ENCODE data around the gene PROCA1.
"Not testable (repeated sequence)": the region's sequence is repeated elsewhere in the genome, so short reads cannot be mapped to it uniquely, and the experiment has no call there.

Gene PROCA1

DNA sequence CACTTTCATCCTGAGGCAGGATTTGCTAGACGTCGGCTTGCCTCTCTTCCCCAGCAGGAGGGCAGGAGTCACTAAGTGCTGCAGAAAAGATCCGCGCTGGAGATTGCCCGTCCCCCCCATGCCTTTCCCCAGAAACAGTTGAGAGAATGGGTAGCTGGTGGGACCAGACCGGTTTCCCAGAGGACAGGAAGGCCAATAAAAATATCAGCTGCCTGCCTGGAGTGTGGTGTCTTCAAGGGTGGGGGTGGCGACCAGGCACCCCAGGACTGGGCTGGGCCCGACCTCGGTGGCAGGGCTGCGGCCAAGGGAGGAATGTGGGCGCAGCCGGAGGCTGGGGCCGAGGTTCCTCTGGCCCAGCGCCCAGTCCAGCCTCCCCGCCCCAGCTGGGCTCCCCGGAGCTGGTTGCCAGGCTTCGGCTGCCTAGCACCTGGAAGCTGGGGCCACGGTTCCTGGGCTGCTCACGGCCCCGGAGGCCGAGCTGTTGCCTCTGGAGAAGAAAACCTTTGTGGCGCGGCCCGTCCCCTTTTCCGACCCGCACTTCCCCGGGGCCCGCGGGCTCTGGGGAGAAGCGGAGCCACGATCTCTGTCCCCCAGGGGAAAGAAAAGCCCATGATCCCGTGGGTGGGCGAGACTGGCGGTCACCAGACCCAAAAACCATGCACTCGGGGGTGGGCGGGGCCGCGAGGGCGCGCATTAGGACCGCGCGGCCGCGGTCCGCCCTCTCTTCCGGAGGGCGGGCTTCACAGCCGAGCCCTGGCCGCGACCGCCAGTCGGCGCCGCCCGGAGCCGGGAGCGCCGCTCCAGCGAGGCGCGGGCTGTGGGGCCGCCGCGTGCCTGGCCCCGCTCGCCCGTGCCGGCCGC lies 31.8 kb upstream of the PROCA1 start, which contains the start of gene TRAF4:
TSS of gene TRAF4 (plus strand) at position 769 of the 861 bp plus-strand sequence. CDS start 102 bp downstream, outside the sequence.
- DNase-seq = peak; percentile 82

DNA sequence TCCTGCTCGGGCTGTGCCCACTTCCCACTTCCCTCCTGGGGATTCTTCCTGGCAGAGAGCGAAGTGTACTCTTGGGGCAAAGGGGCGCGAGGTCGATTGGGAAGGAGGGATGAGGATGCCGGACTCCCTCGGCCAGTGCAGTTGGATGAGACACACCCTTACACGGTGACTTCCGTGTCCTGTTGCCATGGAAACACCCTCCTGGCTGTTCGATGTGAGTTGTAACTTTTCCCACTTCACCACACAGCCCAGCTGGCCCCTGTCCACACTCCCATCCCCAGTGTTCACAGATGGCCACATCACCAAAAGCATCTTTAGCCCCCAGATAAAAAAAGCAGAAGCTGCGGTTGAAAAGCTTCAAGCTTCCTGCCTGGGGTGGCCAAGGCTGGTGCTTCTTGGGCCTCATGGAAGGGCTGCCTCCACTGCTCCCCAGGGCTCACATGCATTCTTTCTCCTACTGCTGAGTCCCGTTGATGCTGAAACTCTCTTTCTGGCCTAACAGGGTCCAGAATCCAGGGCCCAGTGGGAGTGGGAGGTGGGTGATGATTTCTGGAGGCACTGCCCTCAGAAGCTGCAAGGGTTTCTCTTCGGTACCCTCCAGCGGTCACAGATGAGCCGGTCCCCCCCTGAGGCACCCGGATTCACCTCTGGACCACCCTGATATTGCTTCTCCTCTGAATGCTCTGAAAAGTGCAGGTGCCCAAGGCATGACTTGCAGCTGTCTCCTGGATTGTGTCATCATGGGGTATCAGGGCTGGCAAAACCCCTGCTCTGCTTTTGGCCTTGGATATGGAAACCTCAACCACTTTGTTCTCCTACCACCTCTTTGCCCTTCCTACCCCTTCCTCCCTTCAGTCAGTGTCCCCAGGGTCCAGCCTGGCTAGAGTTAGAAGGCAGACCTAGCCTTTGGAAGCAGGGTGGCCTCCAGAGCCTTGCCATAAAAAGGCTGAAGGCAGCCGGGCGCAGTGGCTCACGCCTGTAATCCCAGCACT lies 30.0 kb upstream of the PROCA1 start:
- no peak for DNase-seq

DNA sequence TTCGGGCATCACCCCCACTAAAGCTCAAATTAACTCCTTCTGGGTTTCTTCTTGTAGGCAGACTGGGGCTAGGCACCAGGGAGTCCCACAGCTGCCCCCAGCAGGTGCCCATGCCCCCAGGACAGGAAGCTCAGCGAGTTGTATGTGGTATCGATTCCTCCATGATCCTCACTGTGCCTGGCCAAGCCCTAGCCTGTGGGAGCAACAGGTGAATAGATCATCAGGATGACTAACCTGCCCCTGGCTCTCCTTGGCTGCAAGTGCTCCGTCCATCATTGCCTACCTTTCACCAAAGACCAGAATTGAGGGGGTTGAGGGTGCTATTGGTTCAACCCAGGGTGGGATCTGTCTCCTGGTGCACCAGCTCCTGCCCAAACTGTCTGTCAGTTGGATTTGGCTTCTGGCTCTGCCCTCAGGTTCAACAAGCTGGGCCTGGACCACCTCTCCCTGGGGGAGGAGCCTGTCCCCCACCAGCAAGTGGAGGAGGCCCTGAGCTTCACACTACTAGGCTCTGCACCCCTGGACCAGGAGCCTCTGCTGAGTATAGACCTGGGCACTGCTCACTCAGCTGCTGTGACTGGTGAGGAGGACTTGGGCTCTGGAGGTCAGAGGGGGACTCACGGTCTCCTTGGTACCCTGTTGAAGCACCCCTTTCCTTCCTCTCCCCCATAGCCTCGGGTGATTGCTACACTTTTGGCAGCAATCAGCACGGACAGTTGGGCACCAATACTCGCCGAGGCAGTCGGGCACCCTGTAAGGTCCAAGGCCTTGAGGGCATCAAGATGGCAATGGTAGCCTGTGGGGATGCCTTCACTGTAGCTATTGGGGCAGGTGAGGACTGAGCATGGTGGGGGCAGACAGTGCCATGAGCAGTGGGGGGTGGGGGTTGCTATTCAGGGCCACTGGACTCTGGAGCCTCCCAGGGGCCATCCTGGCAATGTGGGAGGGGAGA lies 29.0 kb upstream of the PROCA1 start:
- no peak for DNase-seq

DNA sequence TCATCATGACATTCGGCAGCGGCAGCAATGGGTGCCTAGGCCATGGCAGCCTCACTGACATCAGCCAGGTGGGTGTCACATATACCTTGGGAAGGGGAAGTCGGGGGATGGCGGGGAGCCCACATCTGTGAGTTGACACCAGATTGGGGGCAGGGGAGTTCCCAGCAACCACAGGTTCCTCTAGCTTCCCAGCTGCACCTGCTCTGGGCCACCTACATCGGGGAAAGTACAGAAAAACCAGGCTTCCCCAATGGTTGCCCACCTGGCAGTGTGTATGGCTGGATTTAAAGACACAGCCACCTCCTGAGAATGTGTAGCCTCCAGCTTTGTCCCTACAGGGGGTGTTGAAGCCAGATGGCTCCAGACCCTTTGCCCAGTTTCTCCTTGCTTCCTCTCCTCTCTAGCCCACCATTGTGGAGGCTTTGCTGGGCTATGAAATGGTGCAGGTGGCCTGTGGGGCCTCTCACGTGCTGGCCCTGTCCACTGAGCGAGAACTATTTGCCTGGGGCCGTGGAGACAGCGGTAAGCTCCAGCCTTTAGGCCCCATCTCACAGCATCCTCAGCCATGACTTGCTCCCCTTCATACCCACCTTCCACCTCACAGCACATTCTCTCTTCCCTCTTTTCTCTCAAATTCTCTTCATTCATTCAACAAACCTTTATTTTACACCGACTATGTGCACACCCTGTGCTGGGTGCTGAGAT lies 27.1 kb upstream of the PROCA1 start:
- DNase-seq = peak; percentile 74

DNA sequence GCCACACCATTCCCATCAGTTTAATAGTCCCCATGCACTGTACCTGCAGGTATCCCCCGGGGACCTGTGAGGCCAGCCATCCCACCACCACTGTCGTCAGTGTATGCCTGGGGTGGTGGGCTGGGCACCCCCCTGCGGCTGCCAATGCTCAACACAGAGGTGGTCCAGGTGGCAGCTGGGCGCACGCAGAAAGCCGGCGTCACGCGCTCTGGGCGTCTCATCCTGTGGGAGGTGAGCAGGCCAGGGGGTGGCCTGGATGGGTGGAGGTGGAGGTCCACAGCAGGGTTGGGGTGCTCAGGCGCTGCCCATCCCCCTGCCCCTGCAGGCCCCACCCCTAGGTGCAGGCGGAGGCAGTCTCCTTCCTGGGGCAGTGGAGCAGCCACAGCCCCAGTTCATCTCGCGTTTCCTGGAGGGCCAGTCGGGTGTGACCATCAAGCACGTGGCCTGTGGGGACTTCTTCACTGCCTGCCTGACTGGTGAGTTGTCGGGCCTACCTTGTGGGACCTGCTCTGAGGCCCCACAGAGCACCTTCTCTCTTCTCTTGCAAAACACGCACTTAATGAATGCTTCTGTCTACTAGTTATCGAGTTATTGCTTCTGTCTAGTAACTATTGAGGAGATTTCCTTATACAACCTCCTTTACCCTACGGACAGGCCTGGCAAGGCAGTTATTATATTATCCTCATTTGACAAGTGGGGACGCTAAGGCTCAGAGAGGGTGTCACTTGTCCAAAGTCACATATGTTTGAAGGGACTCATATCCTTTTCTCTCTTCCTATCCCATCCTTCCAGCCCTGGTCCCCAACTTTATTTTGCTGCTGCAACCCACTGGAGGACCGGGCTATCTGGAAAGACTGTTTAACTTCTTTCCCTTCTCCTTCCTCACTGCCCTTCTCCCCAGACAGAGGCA lies 26.3 kb upstream of the PROCA1 start:
- no peak for DNase-seq

DNA sequence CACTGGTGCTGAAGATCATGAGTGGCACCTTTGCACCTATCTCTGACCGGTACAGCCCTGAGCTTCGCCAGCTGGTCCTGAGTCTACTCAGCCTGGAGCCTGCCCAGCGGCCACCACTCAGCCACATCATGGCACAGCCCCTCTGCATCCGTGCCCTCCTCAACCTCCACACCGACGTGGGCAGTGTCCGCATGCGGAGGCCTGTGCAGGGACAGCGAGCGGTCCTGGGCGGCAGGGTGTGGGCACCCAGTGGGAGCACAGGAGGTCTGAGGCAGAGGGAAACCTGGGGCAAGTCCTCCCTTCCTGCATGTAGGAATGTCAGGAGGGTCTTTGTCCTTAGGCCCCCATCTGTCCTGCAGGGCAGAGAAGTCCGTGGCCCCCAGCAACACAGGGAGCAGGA lies 25.6 kb upstream of the PROCA1 start:
- DNase-seq = no peak

DNA sequence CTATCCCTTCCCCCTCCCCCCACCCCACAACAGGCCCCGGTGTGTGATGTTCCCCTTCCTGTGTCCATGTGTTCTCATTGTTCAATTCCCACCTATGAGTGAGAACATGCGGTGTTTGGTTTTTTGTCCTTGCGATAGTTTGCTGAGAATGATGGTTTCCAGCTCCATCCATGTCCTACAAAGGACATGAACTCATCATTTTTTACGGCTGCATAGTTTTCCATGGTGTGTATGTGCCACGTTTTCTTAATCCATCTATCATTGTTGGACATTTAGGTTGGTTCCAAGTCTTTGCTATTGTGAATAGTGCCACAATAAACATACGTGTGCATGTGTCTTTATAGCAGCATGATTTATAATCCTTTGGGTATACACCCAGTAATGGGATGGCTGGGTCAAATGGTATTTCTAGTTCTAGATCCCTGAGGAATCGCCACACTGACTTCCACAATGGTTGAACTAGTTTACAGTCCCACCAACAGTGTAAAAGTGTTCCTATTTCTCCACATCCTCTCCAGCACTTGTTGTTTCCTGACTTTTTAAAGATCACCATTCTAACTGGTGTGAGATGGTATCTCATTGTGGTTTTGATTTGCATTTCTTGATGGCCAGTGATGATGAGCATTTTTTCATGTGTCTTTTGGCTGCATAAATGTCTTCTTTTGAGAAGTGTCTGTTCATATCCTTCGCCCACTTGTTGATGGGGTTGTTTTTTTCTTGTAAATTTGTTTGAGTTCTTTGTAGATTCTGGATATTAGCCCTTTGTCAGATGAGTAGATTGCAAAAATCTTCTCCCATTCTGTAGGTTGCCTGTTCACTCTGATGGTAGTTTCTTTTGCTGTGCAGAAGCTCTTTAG lies 24.5 kb upstream of the PROCA1 start:
- DNase-seq = not testable (repeated sequence)

DNA sequence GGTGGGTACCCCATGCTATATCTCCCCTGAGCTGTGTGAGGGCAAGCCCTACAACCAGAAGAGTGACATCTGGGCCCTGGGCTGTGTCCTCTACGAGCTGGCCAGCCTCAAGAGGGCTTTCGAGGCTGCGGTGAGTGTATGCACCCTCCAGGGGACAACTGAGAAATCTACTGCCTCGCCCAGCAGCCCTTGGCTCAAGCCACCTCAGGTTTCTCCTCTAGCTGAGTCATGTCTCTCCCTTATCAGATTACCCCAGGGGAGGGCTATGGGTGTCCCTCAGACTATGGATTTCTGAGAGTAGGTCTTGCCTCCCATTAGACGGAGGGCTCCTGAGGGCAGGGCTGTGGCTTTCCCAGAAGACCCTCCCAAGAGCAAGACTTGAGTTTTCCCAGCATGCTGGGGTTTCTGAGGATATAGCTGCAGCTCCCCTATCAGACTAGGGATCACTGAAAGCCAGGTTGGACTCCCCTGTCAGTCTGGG lies 23.6 kb upstream of the PROCA1 start:
- no peak for DNase-seq

DNA sequence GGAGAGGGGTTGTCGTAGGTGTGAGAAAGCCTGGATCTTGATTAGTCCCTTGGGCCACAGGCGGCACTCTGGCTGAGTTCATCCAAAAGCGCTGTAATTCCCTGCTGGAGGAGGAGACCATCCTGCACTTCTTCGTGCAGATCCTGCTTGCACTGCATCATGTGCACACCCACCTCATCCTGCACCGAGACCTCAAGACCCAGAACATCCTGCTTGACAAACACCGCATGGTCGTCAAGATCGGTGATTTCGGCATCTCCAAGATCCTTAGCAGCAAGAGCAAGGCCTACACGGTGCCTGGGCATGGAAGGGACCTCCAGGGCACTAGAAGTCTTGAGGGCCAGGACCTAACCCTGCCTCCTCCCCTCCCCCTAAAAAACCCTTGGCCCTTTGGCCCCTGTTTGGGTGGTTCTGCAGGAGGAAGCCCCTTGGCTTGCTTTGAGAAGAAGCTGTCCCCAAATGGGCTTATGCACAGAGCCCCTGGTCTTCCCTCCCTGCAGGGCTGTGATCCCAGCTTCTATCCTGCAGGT lies 23.1 kb upstream of the PROCA1 start:
- no peak for DNase-seq

DNA sequence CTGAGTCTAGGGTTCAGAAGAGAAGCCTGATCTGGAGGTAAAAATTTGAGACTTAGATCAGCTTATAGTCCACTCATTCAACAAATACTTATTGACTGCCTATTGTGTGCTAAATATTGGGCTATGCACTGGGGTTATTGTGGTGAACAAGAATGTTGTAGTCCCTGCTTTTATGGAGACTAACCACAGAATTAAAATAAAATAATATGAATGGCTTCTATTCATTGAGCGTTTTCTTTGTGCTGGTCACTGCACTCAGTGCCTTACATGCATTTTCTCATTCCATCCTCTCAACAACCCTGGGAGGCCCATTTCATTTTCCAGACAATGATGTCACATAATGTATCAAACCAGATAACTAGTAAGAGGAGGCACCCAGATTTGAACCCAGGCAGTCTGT lies 21.7 kb upstream of the PROCA1 start:
- no peak for DNase-seq

DNA sequence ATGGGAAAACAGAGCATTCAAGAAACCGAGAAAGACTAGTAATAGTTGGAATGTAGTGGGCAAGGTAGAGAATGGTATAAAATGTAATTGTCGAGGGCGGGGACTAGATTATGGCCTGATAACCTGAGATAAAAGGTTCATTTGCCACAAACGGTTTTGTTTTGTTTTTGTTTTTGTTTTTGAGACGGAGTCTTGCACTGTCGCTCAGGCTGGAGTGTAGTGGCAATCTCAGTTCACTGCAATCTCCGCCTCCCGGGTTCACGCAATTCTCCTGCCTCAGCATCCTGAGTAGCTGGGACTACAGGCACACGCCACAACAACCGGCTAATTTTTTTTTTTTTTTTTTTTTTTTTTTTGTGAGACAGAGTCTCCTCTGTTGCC lies 18.3 kb upstream of the PROCA1 start:
- no peak for DNase-seq

DNA sequence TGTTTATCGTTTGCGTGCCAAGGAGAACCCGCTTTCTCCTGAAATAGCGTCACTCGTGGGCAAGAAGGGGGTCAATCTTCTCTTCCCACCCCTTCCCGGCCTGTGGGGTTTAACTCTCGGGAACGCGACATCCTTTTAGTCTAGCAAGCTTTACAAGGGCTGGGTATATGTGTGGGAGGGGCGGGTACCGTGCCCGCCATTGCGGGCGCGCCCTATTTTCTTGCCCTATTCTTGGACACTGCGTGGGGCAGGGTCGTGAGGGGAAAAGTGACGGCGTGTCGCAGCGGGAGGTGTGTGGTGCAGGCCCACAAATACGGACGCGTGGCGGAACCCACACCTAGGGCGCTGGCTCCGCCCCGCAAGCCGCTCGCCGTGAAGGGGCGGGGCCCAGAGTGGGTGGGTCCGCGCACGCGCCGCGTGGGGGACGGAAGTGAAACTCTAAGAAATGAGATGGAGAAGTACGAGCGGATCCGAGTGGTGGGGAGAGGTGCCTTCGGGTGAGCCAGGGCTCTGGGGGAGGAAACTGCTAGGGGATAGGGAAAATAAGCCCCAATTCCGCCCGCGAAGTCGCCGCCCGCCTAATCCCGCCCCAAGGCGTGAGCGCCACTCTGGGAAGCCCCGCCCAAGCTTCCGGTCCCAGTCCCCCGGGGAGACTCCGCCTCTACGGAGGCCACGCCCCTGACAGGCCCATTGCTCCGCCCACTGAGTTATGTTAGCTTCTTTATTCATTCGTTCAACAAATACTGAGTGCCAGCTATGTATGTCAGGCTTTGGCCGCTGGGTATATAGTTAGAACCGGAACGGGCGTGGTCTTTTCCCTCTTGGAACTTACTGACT lies 16.9 kb upstream of the PROCA1 start, which contains the start of gene NEK8:
TSS of gene NEK8 (plus strand) at position 425 of the 837 bp plus-strand sequence. CDS start at position 451, 26 bp downstream.
- DNase-seq = peak; percentile 97

DNA sequence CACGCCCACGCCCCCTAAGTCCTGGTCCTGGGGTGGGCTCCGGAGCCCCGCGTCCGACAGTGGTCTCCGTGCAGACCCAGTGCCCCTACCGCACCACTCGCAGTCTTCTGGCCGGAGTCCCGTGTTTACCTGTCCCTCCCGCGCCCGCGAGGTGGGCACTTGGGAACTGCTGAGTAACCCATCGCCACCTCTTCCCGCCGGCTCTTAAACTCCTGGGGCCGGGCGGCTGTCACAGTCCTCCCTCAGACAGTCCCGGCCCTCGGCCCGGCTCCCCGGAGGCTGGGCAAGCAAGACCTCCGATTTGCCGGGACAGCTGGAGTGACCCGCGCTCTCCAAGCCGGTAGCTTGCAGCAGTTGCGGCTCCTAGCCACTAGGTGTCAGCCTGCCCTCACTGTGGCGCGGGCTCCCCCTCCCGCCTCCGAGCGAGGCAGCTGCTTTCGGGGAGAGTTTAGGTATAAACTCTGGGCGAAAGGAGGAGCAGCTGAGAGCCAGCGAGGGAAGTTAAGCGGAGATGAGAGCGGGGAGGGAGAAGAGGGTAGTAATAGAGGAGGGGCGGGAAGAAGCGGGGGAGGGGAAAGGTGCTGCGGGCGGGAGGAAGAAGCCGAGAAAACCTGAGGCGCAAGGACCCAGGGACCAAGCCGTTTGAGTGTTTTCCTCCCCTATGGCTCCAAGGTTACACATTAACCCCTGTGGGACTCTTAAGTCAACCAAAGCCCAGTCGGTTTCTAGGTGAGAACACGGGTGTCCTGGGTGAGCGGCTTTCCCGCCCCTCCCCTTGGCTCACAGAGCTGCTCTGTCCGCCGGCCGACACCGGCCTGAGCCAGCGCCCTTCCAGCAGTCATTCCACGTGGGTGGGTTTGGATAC lies 15.2 kb upstream of the PROCA1 start:
- peak; percentile 91 for DNase-seq

DNA sequence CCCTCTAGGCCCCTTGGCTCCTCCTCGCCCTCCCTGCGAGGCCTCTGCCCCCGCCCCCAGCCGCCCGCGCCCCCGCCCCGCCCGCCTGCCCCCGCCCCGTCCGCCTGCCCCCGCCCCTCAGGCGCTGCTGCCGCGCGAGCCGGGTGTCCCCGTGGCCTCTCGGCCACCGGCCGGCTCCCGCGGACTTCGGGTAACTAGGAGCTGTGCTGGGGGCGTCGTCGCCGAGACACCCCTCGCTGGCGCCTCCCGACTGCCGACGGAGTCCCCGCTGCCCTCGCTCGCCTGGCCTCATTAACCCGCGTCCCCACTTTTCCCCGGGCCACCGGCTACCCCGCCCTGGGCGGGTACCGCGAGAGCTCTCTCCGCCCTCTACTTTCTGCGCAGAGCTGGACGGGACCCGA lies 14.5 kb upstream of the PROCA1 start, which contains the start of gene TLCD1:
TSS of gene TLCD1 (minus strand) at position 8 of the 401 bp plus-strand sequence. CDS start 136 bp downstream, outside the sequence.
- DNase-seq = peak; percentile 82

DNA sequence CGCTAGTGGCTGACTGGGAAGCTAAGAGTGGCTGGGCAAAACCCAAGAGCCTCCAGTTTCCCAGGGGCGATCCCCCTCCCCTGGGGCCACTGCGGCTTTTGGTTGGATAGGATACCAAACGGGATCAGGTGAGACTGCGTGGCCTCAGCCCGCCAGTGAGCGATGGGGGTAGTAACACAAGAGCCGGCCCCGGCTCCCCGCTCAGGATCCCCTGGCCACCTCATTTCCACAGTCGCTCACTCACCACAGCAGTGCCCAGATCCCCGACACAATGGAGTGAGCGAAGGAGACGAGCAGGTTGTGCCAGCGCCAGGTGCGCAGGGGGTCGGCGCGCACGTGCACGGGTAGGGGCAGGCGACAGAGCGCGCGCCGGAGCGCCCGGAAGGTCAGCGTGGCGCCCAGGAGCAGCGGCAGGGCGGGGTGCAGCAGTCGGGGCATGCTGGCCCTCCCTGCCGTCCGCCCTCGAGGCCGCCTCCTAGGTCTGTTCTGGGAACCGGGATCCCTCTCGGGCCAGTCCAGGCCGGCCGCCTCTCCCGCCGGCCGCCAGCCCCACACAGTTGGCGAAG lies 14.1 kb upstream of the PROCA1 start:
- DNase-seq = peak; percentile 72

DNA sequence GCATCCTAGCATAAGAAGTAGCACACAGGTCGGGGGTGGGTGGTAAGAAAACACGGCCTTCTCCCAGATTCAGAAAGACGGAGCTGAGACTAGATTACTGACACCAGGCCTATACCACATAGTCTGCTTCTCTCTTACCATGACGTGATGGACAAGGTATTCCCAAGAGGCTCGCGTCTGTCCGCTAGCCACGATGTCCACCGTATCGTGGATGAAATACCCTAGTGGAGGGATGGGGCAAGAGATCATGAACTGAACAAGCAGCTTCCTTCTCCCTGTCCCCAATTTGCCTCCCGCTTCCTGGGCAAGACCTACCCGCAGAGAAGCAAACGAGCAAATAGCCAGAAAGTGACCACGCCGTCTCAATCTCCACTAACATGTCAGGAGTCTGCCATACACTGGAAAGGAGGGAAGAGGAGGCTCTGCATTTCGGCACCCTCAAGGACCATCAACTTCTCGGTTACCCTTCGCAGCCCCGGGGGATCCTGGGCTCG lies 13.5 kb upstream of the PROCA1 start:
- peak; percentile 34 for DNase-seq
